K562 (cell line): ENCODE measurements around the gene RASGEF1C. TPM values are rescaled to one million over a fixed set of nuclear protein-coding genes. Genes with fewer than 3 reads are reported as not detected.

ENCODE experiments used
- ATAC-seq: fragments of 200-7000 bp; cut with Tn5 transposase; 3 replicates; pipeline ENCODE4 v1.9.1; 2020; ENCODE audit warnings: moderate library complexity
- BruUV-seq: library from RNA; stranded (reverse); fragments of 400-500 nt; replicated peaks from 2 replicates; lab custom pipeline; 2021; lab: Mats Ljungman, UMichigan
- CTCF ChIA-PET: fragments of 300-600 bp; formaldehyde crosslinking; extraction: SDS; loops from one replicate; lab custom pipeline; 2021; ENCODE audit warnings: low intra/inter-chr PET ratio; lab: Yijun Ruan, JAX
- POLR2A ChIA-PET: fragments of 300-600, 350-650 bp; sonication (Branson Sonifier 250); formaldehyde crosslinking; extraction: SDS; loops from one replicate; lab custom pipeline; 2021; ENCODE audit warnings: antibody characterized with exemption, inconsistent platforms; lab: Yijun Ruan, JAX
- DNase-seq, 4 experiments: peaks; one replicate each; pipeline versions ENCODE4 v3.0.0 to v3.0.0-alpha.2; 2011 to 2018; ENCODE audit warnings: low spot score in 3 of 4, mixed read lengths in 3 of 4; ENCODE audit errors: extremely low read depth in 1 of 4
- FAIRE-seq: peaks from 2 replicates; lab custom pipeline; 2011; peaks lifted over from hg19 to GRCh38; lab: Jason Lieb, UNC
- H2AFZ ChIP-seq: 2 replicates; pipeline ENCODE4 v1.6.0; 2011; ENCODE audit warnings: low read depth, low read length, control low read depth, inconsistent platforms
- H3K27ac ChIP-seq: fragments of 200-600 bp; 3 replicates; pipeline ENCODE4 v1.8.0; 2011; ENCODE audit warnings: low read depth, mild to moderate bottlenecking, control low read depth, inconsistent platforms, low read length, moderate library complexity, mixed read lengths; ENCODE audit errors: extremely low read depth
- H3K27me3 ChIP-seq, 2 experiments: fragments of 300-600 bp in 1 of 2; 2 replicates in 1 of 2; 3 replicates in 1 of 2; pipeline versions ENCODE4 v1.6.0 to v1.8.0; 2011; ENCODE audit warnings: inconsistent platforms in 2 of 2, low read length in 2 of 2, mild to moderate bottlenecking in 1 of 2, mixed read lengths in 1 of 2, moderate library complexity in 1 of 2; ENCODE audit not compliant: control insufficient read depth in 2 of 2, insufficient read depth in 2 of 2
- H3K36me3 ChIP-seq: fragments of 300-600 bp; 3 replicates; pipeline ENCODE4 v1.8.0; 2011; ENCODE audit warnings: mild to moderate bottlenecking, low read length, inconsistent platforms; ENCODE audit not compliant: control insufficient read depth, insufficient read depth
- H3K4me1 ChIP-seq, 2 experiments: fragments of 200-600 bp in 1 of 2; replicated peaks in 1 of 2; 2 replicates in 1 of 2; 3 replicates in 1 of 2; pipeline versions ENCODE4 v1.5.1 to v1.8.0; 2011; ENCODE audit warnings: inconsistent platforms in 2 of 2, low read length in 2 of 2, mild to moderate bottlenecking in 1 of 2, mixed read lengths in 1 of 2, moderate library complexity in 1 of 2; ENCODE audit not compliant: control insufficient read depth in 2 of 2, insufficient read depth in 2 of 2
- H3K4me2 ChIP-seq: 2 replicates; pipeline ENCODE4 v1.6.1; 2011; ENCODE audit warnings: low read length, control low read depth, inconsistent platforms, mixed read lengths; ENCODE audit not compliant: insufficient read depth
- H3K4me3 ChIP-seq: fragments of 200-600 bp; sonication (generic), shearing (Covaris generic); 2 replicates; pipeline ENCODE4 v1.5.1; 2016; ENCODE audit warnings: control low read depth, inconsistent platforms
- H3K79me2 ChIP-seq: fragments of 200-600 bp; 3 replicates; pipeline ENCODE4 v1.8.0; 2011; ENCODE audit warnings: low read length, inconsistent platforms; ENCODE audit not compliant: control insufficient read depth, insufficient read depth
- H3K9ac ChIP-seq, 2 experiments: 2 replicates each; pipeline versions ENCODE4 v1.6.0 to v1.6.1; 2011; ENCODE audit warnings: low read depth in 2 of 2, low read length in 2 of 2, control low read depth in 1 of 2, inconsistent platforms in 1 of 2, mild to moderate bottlenecking in 1 of 2, mixed read lengths in 1 of 2; ENCODE audit not compliant: insufficient read depth in 1 of 2
- H3K9me1 ChIP-seq: one replicate; pipeline ENCODE4 v1.6.0; 2011; ENCODE audit warnings: inconsistent platforms, mild to moderate bottlenecking, low read length, moderate library complexity; ENCODE audit not compliant: control insufficient read depth, insufficient read depth
- H3K9me3 ChIP-seq: replicated peaks from 2 replicates; pipeline ENCODE4 v1.5.1; 2011; ENCODE audit warnings: low read depth, low read length, inconsistent platforms; ENCODE audit not compliant: control insufficient read depth, insufficient read depth
- H4K20me1 ChIP-seq: replicated peaks from 2 replicates; pipeline ENCODE4 v1.6.1; 2011; ENCODE audit warnings: low read length, inconsistent platforms, mixed read lengths; ENCODE audit not compliant: control insufficient read depth, insufficient read depth
- CBFA2T2 ChIP-seq: fragments of 450-650 bp; conservative IDR thresholded peaks from 2 replicates; pipeline ENCODE4 v1.6.1; 2017; ENCODE audit warnings: mild to moderate bottlenecking
- ILK ChIP-seq: fragments of 450-650 bp; IDR thresholded peaks from 2 replicates; pipeline ENCODE4 v1.6.1; 2016; ENCODE audit warnings: missing genetic modification characterization, low read depth, mild to moderate bottlenecking, missing compliant biosample characterization, moderate library complexity, borderline replicate concordance
- KAT7 ChIP-seq: sonication (generic); formaldehyde crosslinking; IDR thresholded peaks from 2 replicates; pipeline ENCODE4 v1.8.0; 2022; ENCODE audit warnings: missing genetic modification reagents, mild to moderate bottlenecking, borderline replicate concordance
- MTF1 ChIP-seq: fragments of 250-450 bp; sonication (Bioruptor Pico); IDR thresholded peaks from 2 replicates; pipeline ENCODE4 v1.9.0; 2021; ENCODE audit warnings: moderate library complexity, mild to moderate bottlenecking, inconsistent platforms, borderline replicate concordance
- NONO ChIP-seq, 2 experiments: fragments of 200-400 bp in 1 of 2; fragments of 450-650 bp in 1 of 2; formaldehyde crosslinking in 1 of 2; IDR thresholded peaks; 2 replicates each; pipeline ENCODE4 v1.6.1; 2017; ENCODE audit warnings: low read depth in 2 of 2, mild to moderate bottlenecking in 2 of 2, moderate library complexity in 2 of 2, low read length in 1 of 2
- PRMT5 ChIP-seq: sonication (generic); formaldehyde crosslinking; IDR thresholded peaks from 2 replicates; pipeline ENCODE4 v1.5.0; 2020; ENCODE audit warnings: missing genetic modification reagents
- SMAD1 ChIP-seq: fragments of 150-350 bp; IDR thresholded peaks from 2 replicates; pipeline ENCODE4 v1.6.1; 2014; ENCODE audit warnings: low read length, low read depth; ENCODE audit not compliant: partially characterized antibody
- SMAD2 ChIP-seq: fragments of 150-350 bp; IDR thresholded peaks from 2 replicates; pipeline ENCODE4 v1.6.1; 2014; ENCODE audit warnings: low read depth, mild to moderate bottlenecking, low read length
- TRIM25 ChIP-seq: fragments of 450-650 bp; IDR thresholded peaks from 2 replicates; pipeline ENCODE4 v1.7.0; 2016; ENCODE audit warnings: borderline replicate concordance
- ZBTB7A ChIP-seq: IDR thresholded peaks from 2 replicates; pipeline ENCODE4 v1.6.1; 2011; ENCODE audit warnings: low read depth, mild to moderate bottlenecking, low read length, moderate library complexity, borderline replicate concordance; ENCODE audit not compliant: control insufficient read depth
- ZBTB8A ChIP-seq: fragments of 450-650 bp; IDR thresholded peaks from 2 replicates; pipeline ENCODE4 v1.6.1; 2018; ENCODE audit warnings: mild to moderate bottlenecking, moderate library complexity; ENCODE audit not compliant: partially characterized antibody
- ZFPM2 ChIP-seq: fragments of 250-450 bp; sonication (Bioruptor Pico); IDR thresholded peaks from 2 replicates; pipeline ENCODE4 v1.5.1; 2022; ENCODE audit warnings: mild to moderate bottlenecking
- ZNF507 ChIP-seq: conservative IDR thresholded peaks from 2 replicates; pipeline ENCODE4 v1.6.1; 2017; ENCODE audit warnings: missing genetic modification characterization, missing compliant biosample characterization
- ZNF830 ChIP-seq: fragments of 250-450 bp; sonication (Bioruptor Pico); IDR thresholded peaks from 2 replicates; pipeline ENCODE4 v1.5.0; 2021; ENCODE audit warnings: mild to moderate bottlenecking
- WGBS: fragments of 100-300 bp; shearing (Covaris generic); methylation state at CpG from one replicate; pipeline ENCODE4 v1.1.6; 2016; ENCODE audit warnings: low coverage, mixed read lengths; ENCODE audit not compliant: insufficient coverage; ENCODE audit errors: missing lambda C conversion rate; 5-methylcytosine and 5-hydroxymethylcytosine counted together
- in situ Hi-C: fragments of 300-500 bp; cut with MboI; formaldehyde crosslinking; loops from 4 replicates; pipeline ENCODE4 v1.15.0; 2018; ENCODE audit warnings: inconsistent platforms, mixed read lengths
- intact Hi-C: fragments of 100-400 bp; cut with micrococcal nuclease; formaldehyde crosslinking; loops from 2 replicates; pipeline ENCODE4 v1.14.2; 2022
- polyA plus RNA-seq, 8 experiments: library from polyadenylated mRNA; depleted of rRNA in 4 of 8; stranded (reverse) in 5 of 8; unstranded in 3 of 8; fragments of >200 nt; fragmentation: Nextera tagmentation in 2 of 8; fragmentation: Illumina TruSeq in 1 of 8; extraction: Ambion mirVana in 2 of 8; extraction: Trizol in 1 of 8; gene quantifications; 2 replicates each; pipeline versions ENCODE4 v1.2.1 to v1.2.3, GENCODE V29; 2011 to 2014; ENCODE audit warnings: inconsistent platforms in 1 of 8, missing spikeins in 1 of 8
- total RNA-seq, 7 experiments: library from RNA; depleted of rRNA in 6 of 7; stranded (reverse); fragments of >200 nt in 6 of 7; fragmentation: Illumina TruSeq in 2 of 7; extraction: Trizol in 2 of 7; gene quantifications; 2 replicates each; pipeline versions ENCODE4 v1.2.1 to v1.2.3, GENCODE V29; 2011 to 2021; ENCODE audit warnings: low replicate concordance in 1 of 7
- TF ChIP-seq, protein P1 (sequence below): fragments of 450-650 bp; formaldehyde crosslinking; IDR thresholded peaks from 2 replicates; pipeline ENCODE4 v1.4.0; 2020; ENCODE audit warnings: mild to moderate bottlenecking, moderate library complexity

RASGEF1C gene
- total and polyA plus RNA-seq, 9 of the 15 experiments (the other 6 are each of a cell fraction or from before 2014, with no cell fraction given): 0.04 to 1.1 (median 0.21) TPM; not detected in 4

GRCh38 chr5:180235077-180235476 is 26.1 kb upstream of the RASGEF1C start (continued):
- TF ChIP-seq ZNF507: no peak
- TF ChIP-seq ZNF830 (CRISPR knock-in tag): no peak
- TF ChIP-seq, protein P1, sequence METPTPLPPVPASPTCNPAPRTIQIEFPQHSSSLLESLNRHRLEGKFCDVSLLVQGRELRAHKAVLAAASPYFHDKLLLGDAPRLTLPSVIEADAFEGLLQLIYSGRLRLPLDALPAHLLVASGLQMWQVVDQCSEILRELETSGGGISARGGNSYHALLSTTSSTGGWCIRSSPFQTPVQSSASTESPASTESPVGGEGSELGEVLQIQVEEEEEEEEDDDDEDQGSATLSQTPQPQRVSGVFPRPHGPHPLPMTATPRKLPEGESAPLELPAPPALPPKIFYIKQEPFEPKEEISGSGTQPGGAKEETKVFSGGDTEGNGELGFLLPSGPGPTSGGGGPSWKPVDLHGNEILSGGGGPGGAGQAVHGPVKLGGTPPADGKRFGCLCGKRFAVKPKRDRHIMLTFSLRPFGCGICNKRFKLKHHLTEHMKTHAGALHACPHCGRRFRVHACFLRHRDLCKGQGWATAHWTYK (CRISPR knock-in tag): no peak
- TF ChIP-seq, all 486 proteins: peak for 0

GRCh38 chr5:180234271-180234670 is 25.3 kb upstream of the RASGEF1C start:
- no peak overlapping the region for H3K4me3 ChIP-seq
- ChIA-PET POLR2A (interaction anchor here (0.7 kb wide), 1 partner anchor 12 kb away, joined by 3 read pairs; no protein-coding TSS in a partner anchor), CTCF (no interaction called here)
- WGBS: 96% methylated on average over 9 of the region's 15 CpGs
- H4K20me1 ChIP-seq: no peaks in the 10 kb centered on the region
- no peaks in the 10 kb centered on the region for H3K27me3 ChIP-seq
- BruUV-seq: no TSS peak
- no peaks in the 10 kb centered on the region for H3K9me1 ChIP-seq
- intact Hi-C loops: no loop called here
- peaks cover 38% of the 10 kb centered on the region; the same call in 2 of the 3 replicates for H3K36me3 ChIP-seq
- TF ChIP-seq PRMT5 (CRISPR knock-in tag) (no peak), ZBTB7A (no peak), CBFA2T2 (no peak), ZFPM2 (CRISPR knock-in tag) (no peak), NONO (IDR thresholded peaks at IDR 0.05; ENCODE audit: low read depth in 2 of 2, low read length in 1 of 2) (no peak), MTF1 (no peak), ZBTB8A (no peak), SMAD1 (no peak), TRIM25 (no peak), ILK (tag) (no peak), KAT7 (no peak), SMAD2 (no peak)
- H3K4me2 ChIP-seq: no peak overlapping the region
- H3K27ac ChIP-seq: no peak overlapping the region
- 0 out of 4 replicates have a peak overlapping the region, but pooled peaks of 1 of the 2 experiments have one; percentile 8 for H3K9ac ChIP-seq
- FAIRE-seq (no peak), DNase-seq (no peak), ATAC-seq (no peak)
- H3K79me2 ChIP-seq: no peaks in the 10 kb centered on the region
- H2AFZ ChIP-seq: no peak overlapping the region
- in situ Hi-C loops: no loop called here
- H3K4me1 ChIP-seq: no peaks in the 10 kb centered on the region
- H3K9me3 ChIP-seq: no peaks in the 10 kb centered on the region
